Mesenteric fat pad (tissue), 1 donor: ENCODE results near the gene FANCI. TPM values are rescaled to one million over a fixed set of nuclear protein-coding genes. Genes with fewer than 3 reads are reported as not detected.

Experiments
- DNase-seq: peaks from one replicate; pipeline ENCODE4 v3.0.0-alpha.2; 2020; ENCODE audit warnings: low spot score
- total RNA-seq: library from RNA; stranded (reverse); fragmentation: NEBNext Ultra II Directional; extraction: Animal tissue kit (Norgen Biotek cat#: 25700); gene quantifications from one replicate; pipeline ENCODE4 v1.2.1, GENCODE V29; 2021
- donor health status: DM: yes; HTN: yes; CAD: no.

The FANCI gene
- total RNA-seq, 1 donor from 2014 or later: 6.6 TPM

GRCh38 chr15:89303986-89304385 is 60.2 kb downstream of the FANCI start:
- DNase-seq: no peak

GRCh38 chr15:89305395-89305794 is 61.6 kb downstream of the FANCI start:
- no peak for DNase-seq

GRCh38 chr15:89307046-89307587 is 63.3 kb downstream of the FANCI start:
- DNase-seq: no peak

- DNase-seq: no peak
Measured at GRCh38 chr15:89307791-89308190, 64.0 kb downstream of the FANCI start.

- no peak for DNase-seq
Measured at GRCh38 chr15:89308236-89308635, 64.5 kb downstream of the FANCI start.

- no peak for DNase-seq
Measured at GRCh38 chr15:89309993-89310392, 66.2 kb downstream of the FANCI start.

- DNase-seq: no peak
Measured at GRCh38 chr15:89315375-89315929, 71.7 kb downstream of the FANCI start.

GRCh38 chr15:89316504-89316903 is 72.7 kb downstream of the FANCI start:
- DNase-seq: no peak

GRCh38 chr15:89317186-89317720 is 73.5 kb downstream of the FANCI start:
- DNase-seq: no peak

- no peak for DNase-seq
Measured at GRCh38 chr15:89319678-89320077, 75.9 kb downstream of the FANCI start.

GRCh38 chr15:89320200-89320599 is 76.4 kb downstream of the FANCI start:
- DNase-seq: no peak

GRCh38 chr15:89321521-89322410 is 78.0 kb downstream of the FANCI start:
- no peak for DNase-seq

GRCh38 chr15:89322822-89323221 is 79.0 kb downstream of the FANCI start:
- DNase-seq: no peak

- DNase-seq: no peak
Measured at GRCh38 chr15:89323825-89324224, 80.0 kb downstream of the FANCI start.

- DNase-seq: no peak
Measured at GRCh38 chr15:89325039-89325803, 81.4 kb downstream of the FANCI start.

- no peak for DNase-seq
Measured at GRCh38 chr15:89326316-89326715, 82.5 kb downstream of the FANCI start.

- no peak for DNase-seq
Measured at GRCh38 chr15:89327113-89327512, 83.3 kb downstream of the FANCI start.

GRCh38 chr15:89328398-89329254 is 84.8 kb downstream of the FANCI start:
- no peak for DNase-seq

GRCh38 chr15:89329329-89330084 is 85.7 kb downstream of the FANCI start:
- DNase-seq: no peak

- DNase-seq: peak; percentile 76
Measured at GRCh38 chr15:89330119-89330518, 86.3 kb downstream of the FANCI start.
